GM12878 (cell line): ENCODE results near the gene LIMS2. TPM values are rescaled to one million over a fixed set of nuclear protein-coding genes. Genes with fewer than 3 reads are reported as not detected.

ENCODE experiments used
- ATAC-seq: fragments of 200-7000 bp; cut with Tn5 transposase; 3 replicates; pipeline ENCODE4 v1.9.1; 2020; ENCODE audit warnings: mild to moderate bottlenecking, moderate library complexity
- BruUV-seq: library from RNA; stranded (reverse); fragments of 400-500 nt; replicated peaks from 2 replicates; lab custom pipeline; 2021; lab: Mats Ljungman, UMichigan
- CTCF ChIA-PET: fragments of 300-600 bp; sonication (Branson Sonifier 250); formaldehyde crosslinking; extraction: SDS; loops from one replicate; lab custom pipeline; 2021; ENCODE audit warnings: inconsistent platforms; lab: Yijun Ruan, JAX
- POLR2A ChIA-PET: fragments of 350-600 bp; formaldehyde crosslinking; extraction: SDS; loops from one replicate; lab custom pipeline; 2021; ENCODE audit warnings: inconsistent platforms; lab: Charles Lee
- RAD21 ChIA-PET: fragments of 300-600 bp; sonication (Branson Sonifier 250); formaldehyde crosslinking; loops from one replicate; lab custom pipeline; 2023; ENCODE audit warnings: antibody characterized with exemption; ENCODE audit not compliant: unreplicated experiment; lab: Charles Lee
- SMC1A ChIA-PET: fragments of 300-600 bp; sonication (Branson Sonifier 250); formaldehyde crosslinking; loops from one replicate; lab custom pipeline; 2023; ENCODE audit not compliant: unreplicated experiment, uncharacterized antibody; lab: Charles Lee
- DNase-seq: peaks from one replicate; pipeline ENCODE4 v3.0.0-alpha.2; 2011; ENCODE audit warnings: low read depth, low spot score
- FAIRE-seq: peaks from 3 replicates; lab custom pipeline; 2011; peaks lifted over from hg19 to GRCh38; lab: Jason Lieb, UNC
- H2AFZ ChIP-seq: 2 replicates; pipeline ENCODE4 v1.6.0; 2011; ENCODE audit warnings: low read depth, low read length, control low read depth; ENCODE audit not compliant: control insufficient read depth
- H3K27ac ChIP-seq: 2 replicates; pipeline ENCODE4 v1.5.1; 2011; ENCODE audit warnings: control low read depth; ENCODE audit not compliant: control insufficient read depth, insufficient read depth
- H3K27me3 ChIP-seq, 2 experiments: replicated peaks in 1 of 2; 2 replicates each; pipeline versions ENCODE4 v1.6.0 to v1.6.1; 2011; ENCODE audit warnings: low read length in 1 of 2; ENCODE audit not compliant: control insufficient read depth in 2 of 2, insufficient read depth in 2 of 2
- H3K36me3 ChIP-seq, 2 experiments: 2 replicates each; pipeline ENCODE4 v1.5.1; 2011; ENCODE audit warnings: low read length in 1 of 2; ENCODE audit not compliant: control insufficient read depth in 2 of 2, insufficient read depth in 2 of 2
- H3K4me1 ChIP-seq: 2 replicates; pipeline ENCODE4 v1.6.1; 2011; ENCODE audit warnings: mild to moderate bottlenecking, low read length, moderate library complexity, mixed read lengths; ENCODE audit not compliant: control insufficient read depth, insufficient read depth
- H3K4me2 ChIP-seq: 2 replicates; pipeline ENCODE4 v1.6.0; 2011; ENCODE audit warnings: control low read depth; ENCODE audit not compliant: control insufficient read depth, insufficient read depth
- H3K4me3 ChIP-seq: fragments of 200-600 bp; sonication (generic); 2 replicates; pipeline ENCODE4 v1.5.1; 2016
- H3K79me2 ChIP-seq: 2 replicates; pipeline ENCODE4 v1.6.0; 2011; ENCODE audit warnings: low read length; ENCODE audit not compliant: control insufficient read depth, insufficient read depth
- H3K9ac ChIP-seq: 2 replicates; pipeline ENCODE4 v1.8.0; 2011; ENCODE audit warnings: low read length, control low read depth, mixed read lengths; ENCODE audit not compliant: control insufficient read depth, insufficient read depth
- H3K9me3 ChIP-seq: replicated peaks from 3 replicates; pipeline ENCODE4 v1.5.1; 2011; ENCODE audit warnings: mild to moderate bottlenecking, low read length; ENCODE audit not compliant: control insufficient read depth, insufficient read depth
- H4K20me1 ChIP-seq: 2 replicates; pipeline ENCODE4 v1.6.0; 2011; ENCODE audit not compliant: control insufficient read depth, insufficient read depth
- BHLHE40 ChIP-seq, 2 experiments: fragments of 450-650 bp in 1 of 2; IDR thresholded peaks; 2 replicates each; pipeline ENCODE4 v1.6.1; 2011 to 2017; ENCODE audit warnings: low read depth in 2 of 2, borderline replicate concordance in 1 of 2, improper control_type of control experiment in 1 of 2, low read length in 1 of 2, mild to moderate bottlenecking in 1 of 2
- CREB1 ChIP-seq: IDR thresholded peaks from 2 replicates; pipeline ENCODE4 v1.6.1; 2012; ENCODE audit warnings: low read depth, mild to moderate bottlenecking, inconsistent platforms
- E2F4 ChIP-seq: IDR thresholded peaks from 2 replicates; pipeline ENCODE4 v1.6.1; 2012; ENCODE audit warnings: low read depth, low read length, improper control_type of control experiment
- EGR1 ChIP-seq, 2 experiments: IDR thresholded peaks; 1 replicate in 1 of 2; 2 replicates in 1 of 2; pipeline ENCODE4 v1.6.1; 2011 to 2012; ENCODE audit warnings: low read depth in 2 of 2, low read length in 2 of 2, borderline replicate concordance in 1 of 2, mild to moderate bottlenecking in 1 of 2, moderate library complexity in 1 of 2
- FOXM1 ChIP-seq: IDR thresholded peaks from 2 replicates; pipeline ENCODE4 v1.6.1; 2012; ENCODE audit warnings: low read depth, mild to moderate bottlenecking, inconsistent platforms, low read length, moderate library complexity
- HSF1 ChIP-seq: fragments of 150-350 bp; IDR thresholded peaks from 2 replicates; pipeline ENCODE4 v1.6.1; 2014; ENCODE audit warnings: mild to moderate bottlenecking, low read depth, low read length
- IKZF1 ChIP-seq: fragments of 450-650 bp; conservative IDR thresholded peaks from 2 replicates; pipeline ENCODE4 v1.6.1; 2017; ENCODE audit warnings: antibody characterized with exemption, mild to moderate bottlenecking
- NBN ChIP-seq: fragments of 450-650 bp; IDR thresholded peaks from 2 replicates; pipeline ENCODE4 v1.6.1; 2016
- PKNOX1 ChIP-seq: fragments of 450-650 bp; IDR thresholded peaks from 2 replicates; pipeline ENCODE4 v1.6.1; 2016; ENCODE audit warnings: mild to moderate bottlenecking
- POLR2AphosphoS2 ChIP-seq: IDR thresholded peaks from 2 replicates; pipeline ENCODE4 v1.6.1; 2011; ENCODE audit warnings: low read depth, mild to moderate bottlenecking, low read length, improper control_type of control experiment, moderate library complexity
- USF2 ChIP-seq: IDR thresholded peaks from 2 replicates; pipeline ENCODE4 v1.6.1; 2011; ENCODE audit warnings: low read depth, low read length, improper control_type of control experiment, borderline replicate concordance
- ZNF207 ChIP-seq: fragments of 450-650 bp; IDR thresholded peaks from 2 replicates; pipeline ENCODE4 v1.6.1; 2014; ENCODE audit warnings: antibody characterized with exemption, mild to moderate bottlenecking, borderline replicate concordance
- WGBS: methylation state at CpG from one replicate; pipeline ENCODE4 v1.1.6; 2016; ENCODE audit warnings: low lambda C conversion rate; ENCODE audit not compliant: insufficient replicate concordance, insufficient coverage; ENCODE audit errors: missing lambda C conversion rate; 5-methylcytosine and 5-hydroxymethylcytosine counted together
- in situ Hi-C: fragments of 300-500 bp; cut with MboI; formaldehyde crosslinking; loops from 9 replicates; pipeline ENCODE4 v1.14.3; 2018; ENCODE audit warnings: mixed read lengths
- intact Hi-C: fragments of 100-400 bp; cut with micrococcal nuclease; formaldehyde crosslinking; loops from one replicate; pipeline ENCODE4 v1.14.2; 2022; ENCODE audit not compliant: unreplicated experiment
- polyA plus RNA-seq, 11 experiments: library from polyadenylated mRNA; depleted of rRNA in 4 of 11; unstranded in 6 of 11; stranded (reverse) in 5 of 11; fragments of >200 nt; fragmentation: Nextera tagmentation in 4 of 11; fragmentation: Illumina TruSeq in 1 of 11; extraction: Ambion mirVana in 4 of 11; extraction: Trizol in 1 of 11; gene quantifications; 1 replicate in 1 of 11; 2 replicates in 10 of 11; pipeline versions ENCODE4 v1.2.1 to v1.2.3, GENCODE V29; 2011 to 2016; ENCODE audit warnings: inconsistent platforms in 2 of 11, missing spikeins in 2 of 11, low read depth in 1 of 11
- total RNA-seq, 4 experiments: library from RNA; depleted of rRNA in 3 of 4; stranded (reverse); fragments of >200 nt in 3 of 4; fragmentation: Illumina TruSeq in 1 of 4; extraction: Trizol in 1 of 4; gene quantifications; 2 replicates each; pipeline versions ENCODE4 v1.2.1 to v1.2.3, GENCODE V29; 2013 to 2021
- TF ChIP-seq, protein P1 (sequence below): IDR thresholded peaks from 2 replicates; pipeline ENCODE4 v1.6.1; 2012; ENCODE audit warnings: low read length, inconsistent platforms

LIMS2 gene
- total and polyA plus RNA-seq, 10 of the 15 experiments (the other 5 are each of a cell fraction or from before 2014, with no cell fraction given) = 0.06 to 0.81 (median 0.16) TPM; not detected in 2

GRCh38 chr2:127614731-127615130 lies 60.6 kb downstream of the LIMS2 start:
- no TSS peak for BruUV-seq
- ChIA-PET POLR2A (no interaction called here), RAD21 (no interaction called here)

More at GRCh38 chr2:127614731-127615130, 60.6 kb downstream of the LIMS2 start:
- no peak for ATAC-seq
- no peaks in the 10 kb centered on the region for H3K4me1 ChIP-seq
- intact Hi-C loops = no loop called here
- no peak overlapping the region for H3K4me2 ChIP-seq
- H3K79me2 ChIP-seq = no peaks in the 10 kb centered on the region
- 35% methylated on average over 3 of the region's 3 CpGs for WGBS
- no peak for FAIRE-seq
- no peaks in the 10 kb centered on the region for H4K20me1 ChIP-seq
- H3K9me3 ChIP-seq = no peaks in the 10 kb centered on the region; the same call in 2 of the 3 replicates
- H3K27me3 ChIP-seq = no peaks in the 10 kb centered on the region; a peak in 1 of 4 replicates
- in situ Hi-C loops = no loop called here
- no peaks in the 10 kb centered on the region for H3K36me3 ChIP-seq
- CTCF ChIA-PET = interaction anchor here (1.0 to 1.3 kb wide), 2 partner anchors 24 to 35 kb away, joined by 3 to 4 read pairs; no protein-coding TSS in a partner anchor
- no peak overlapping the region for H2AFZ ChIP-seq
- no peak for TF ChIP-seq E2F4
- TF ChIP-seq PKNOX1 = no peak
- no peak for TF ChIP-seq HSF1
- TF ChIP-seq, protein P1, sequence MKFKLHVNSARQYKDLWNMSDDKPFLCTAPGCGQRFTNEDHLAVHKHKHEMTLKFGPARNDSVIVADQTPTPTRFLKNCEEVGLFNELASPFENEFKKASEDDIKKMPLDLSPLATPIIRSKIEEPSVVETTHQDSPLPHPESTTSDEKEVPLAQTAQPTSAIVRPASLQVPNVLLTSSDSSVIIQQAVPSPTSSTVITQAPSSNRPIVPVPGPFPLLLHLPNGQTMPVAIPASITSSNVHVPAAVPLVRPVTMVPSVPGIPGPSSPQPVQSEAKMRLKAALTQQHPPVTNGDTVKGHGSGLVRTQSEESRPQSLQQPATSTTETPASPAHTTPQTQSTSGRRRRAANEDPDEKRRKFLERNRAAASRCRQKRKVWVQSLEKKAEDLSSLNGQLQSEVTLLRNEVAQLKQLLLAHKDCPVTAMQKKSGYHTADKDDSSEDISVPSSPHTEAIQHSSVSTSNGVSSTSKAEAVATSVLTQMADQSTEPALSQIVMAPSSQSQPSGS = no peak
- no peak for TF ChIP-seq IKZF1
- no peak for TF ChIP-seq CREB1
- TF ChIP-seq BHLHE40 (IDR thresholded peaks at IDR 0.05; ENCODE audit: borderline replicate concordance in 1 of 2, low read depth in 2 of 2, low read length in 1 of 2) = no peak
- TF ChIP-seq ZNF207 = no peak
- TF ChIP-seq USF2 = no peak
- TF ChIP-seq NBN = no peak
- TF ChIP-seq EGR1 (IDR thresholded peaks at IDR 0.05; ENCODE audit: borderline replicate concordance in 1 of 2, low read depth in 2 of 2, low read length in 2 of 2) = no peak
- TF ChIP-seq POLR2AphosphoS2 = no peak
- no peak for TF ChIP-seq FOXM1
- no peak overlapping the region for H3K27ac ChIP-seq
- no peak for DNase-seq
- SMC1A ChIA-PET = interaction anchor here (0.7 to 1.5 kb wide), 2 partner anchors 35 to 136 kb away, joined by 3 to 4 read pairs; no protein-coding TSS in a partner anchor
- H3K9ac ChIP-seq = no peak overlapping the region
- H3K4me3 ChIP-seq = no peak overlapping the region
